SK-N-SH treated with all-trans-retinoic acid at 6 μM for 48 hours (cell line): ENCODE measurements around the gene AP4E1.
"Not testable (repeated sequence)": the region's sequence is repeated elsewhere in the genome, so short reads cannot be mapped to it uniquely, and the experiment has no call there.

ENCODE experiments used
- ATAC-seq: fragments of 200-7000 bp; cut with Tn5 transposase; 3 replicates; pipeline ENCODE4 v1.9.1; 2020; ENCODE audit warnings: mild to moderate bottlenecking, moderate library complexity
- ARNTL ChIP-seq: fragments of 450-650 bp; formaldehyde crosslinking; IDR thresholded peaks from 2 replicates; pipeline ENCODE4 v1.5.0; 2020; ENCODE audit warnings: low read depth, mild to moderate bottlenecking, moderate library complexity, borderline replicate concordance
- BACH2 ChIP-seq: fragments of 250-450 bp; sonication (Bioruptor Pico); IDR thresholded peaks from 2 replicates; pipeline ENCODE4 v1.9.0; 2021; ENCODE audit warnings: mild to moderate bottlenecking, borderline replicate concordance
- CSDC2 ChIP-seq: fragments of 250-450 bp; sonication (Bioruptor Pico); IDR thresholded peaks from 2 replicates; pipeline ENCODE4 v1.5.0; 2020; ENCODE audit warnings: mild to moderate bottlenecking, moderate library complexity
- CSRNP3 ChIP-seq: fragments of 250-450 bp; sonication (Bioruptor Pico); IDR thresholded peaks from 2 replicates; pipeline ENCODE4 v1.5.1; 2021; ENCODE audit warnings: mild to moderate bottlenecking, moderate library complexity
- GLIS3 ChIP-seq: fragments of 250-450 bp; sonication (Bioruptor Pico); IDR thresholded peaks from 2 replicates; pipeline ENCODE4 v1.5.0; 2020; ENCODE audit warnings: mild to moderate bottlenecking, moderate library complexity
- ISL1 ChIP-seq: fragments of 250-450 bp; sonication (Bioruptor Pico); IDR thresholded peaks from 2 replicates; pipeline ENCODE4 v2.1.2; 2022; ENCODE audit warnings: mild to moderate bottlenecking, moderate library complexity
- OSR1 ChIP-seq: fragments of 250-450 bp; sonication (Bioruptor Pico); IDR thresholded peaks from 2 replicates; pipeline ENCODE4 v1.8.0; 2022; ENCODE audit warnings: moderate library complexity, mild to moderate bottlenecking, inconsistent platforms
- PATZ1 ChIP-seq: fragments of 250-450 bp; sonication (Bioruptor Pico); IDR thresholded peaks from 2 replicates; pipeline ENCODE4 v1.8.0; 2020; ENCODE audit warnings: mild to moderate bottlenecking, moderate library complexity, borderline replicate concordance
- POU6F1 ChIP-seq: fragments of 250-450 bp; sonication (Bioruptor Pico); IDR thresholded peaks from 2 replicates; pipeline ENCODE4 v1.8.0; 2021; ENCODE audit warnings: low read depth, mild to moderate bottlenecking, moderate library complexity, borderline replicate concordance
- PPARA ChIP-seq: fragments of 250-450 bp; sonication (Bioruptor Pico); IDR thresholded peaks from 2 replicates; pipeline ENCODE4 v1.5.0; 2020; ENCODE audit warnings: mild to moderate bottlenecking, borderline replicate concordance
- SNAI2 ChIP-seq: fragments of 250-450 bp; sonication (Bioruptor Pico); IDR thresholded peaks from 2 replicates; pipeline ENCODE4 v1.5.0; 2020; ENCODE audit warnings: mild to moderate bottlenecking, moderate library complexity
- TCF4 ChIP-seq: fragments of 250-450 bp; sonication (Bioruptor Pico); IDR thresholded peaks from 2 replicates; pipeline ENCODE4 v1.8.0; 2021; ENCODE audit warnings: mild to moderate bottlenecking, moderate library complexity, borderline replicate concordance
- TOX ChIP-seq: fragments of 250-450 bp; sonication (Bioruptor Pico); IDR thresholded peaks from 2 replicates; pipeline ENCODE4 v1.8.0; 2021; ENCODE audit warnings: mild to moderate bottlenecking, moderate library complexity, borderline replicate concordance
- TSHZ2 ChIP-seq: fragments of 250-450 bp; sonication (Bioruptor Pico); IDR thresholded peaks from 2 replicates; pipeline ENCODE4 v1.5.0; 2020; ENCODE audit warnings: mild to moderate bottlenecking, moderate library complexity
- ZC3H10 ChIP-seq: fragments of 250-450 bp; sonication (Bioruptor Pico); IDR thresholded peaks from 2 replicates; pipeline ENCODE4 v1.5.1; 2021; ENCODE audit warnings: mild to moderate bottlenecking, moderate library complexity
- ZFP3 ChIP-seq: fragments of 250-450 bp; sonication (Bioruptor Pico); IDR thresholded peaks from 2 replicates; pipeline ENCODE4 v1.5.0; 2020; ENCODE audit warnings: mild to moderate bottlenecking, moderate library complexity
- ZNF565 ChIP-seq: fragments of 450-650 bp; formaldehyde crosslinking; conservative IDR thresholded peaks from 2 replicates; pipeline ENCODE4 v1.5.0; 2020; ENCODE audit warnings: low read depth, mild to moderate bottlenecking, moderate library complexity
- ZNF70 ChIP-seq: fragments of 450-650 bp; formaldehyde crosslinking; IDR thresholded peaks from 2 replicates; pipeline ENCODE4 v1.5.0; 2020; ENCODE audit warnings: mild to moderate bottlenecking, moderate library complexity
- ZNF8 ChIP-seq: fragments of 450-650 bp; formaldehyde crosslinking; IDR thresholded peaks from 2 replicates; pipeline ENCODE4 v1.5.0; 2020; ENCODE audit warnings: mild to moderate bottlenecking, moderate library complexity

Gene AP4E1

GRCh38 chr15:50891159-50891558 is 17.3 kb upstream of the AP4E1 start:
- no peak for TF ChIP-seq ZNF70 (CRISPR knock-in tag)
- no peak for TF ChIP-seq PATZ1
- TF ChIP-seq SNAI2: no peak
- TF ChIP-seq TOX (CRISPR knock-in tag): no peak
- no peak for ATAC-seq

- no peak for TF ChIP-seq OSR1
- ATAC-seq: no peak
These were observed 14.5 kb upstream of the AP4E1 start for GRCh38 chr15:50893976-50894375.

- not testable (repeated sequence) for ATAC-seq
These were observed 7.1 kb upstream of the AP4E1 start for GRCh38 chr15:50901390-50901789.

GRCh38 chr15:50904211-50904610 is 4.3 kb upstream of the AP4E1 start:
- TF ChIP-seq TCF4 (CRISPR knock-in tag): no peak
- TF ChIP-seq ZNF565 (CRISPR knock-in tag): no peak
- TF ChIP-seq OSR1: no peak
- no peak for TF ChIP-seq SNAI2
- no peak for TF ChIP-seq ZFP3 (CRISPR knock-in tag)
- no peak for TF ChIP-seq ISL1
- TF ChIP-seq CSRNP3 (CRISPR knock-in tag): no peak
- no peak for ATAC-seq

- no peak for ATAC-seq
- TF ChIP-seq GLIS3 (CRISPR knock-in tag): no peak
- no peak for TF ChIP-seq BACH2
- no peak for TF ChIP-seq POU6F1 (CRISPR knock-in tag)
- TF ChIP-seq PATZ1: no peak
- no peak for TF ChIP-seq ZNF565 (CRISPR knock-in tag)
- TF ChIP-seq ZNF8 (CRISPR knock-in tag): no peak
- TF ChIP-seq PPARA (CRISPR knock-in tag): no peak
- TF ChIP-seq SNAI2: no peak
- no peak for TF ChIP-seq TSHZ2 (CRISPR knock-in tag)
- no peak for TF ChIP-seq ARNTL
- no peak for TF ChIP-seq OSR1
- no peak for TF ChIP-seq CSDC2 (CRISPR knock-in tag)
- TF ChIP-seq ZC3H10 (CRISPR knock-in tag): no peak
- no peak for TF ChIP-seq ISL1
- TF ChIP-seq, all 23 proteins: peak for 0
These were observed 3.4 kb upstream of the AP4E1 start for GRCh38 chr15:50905055-50905454.
